Astrocyte (in vitro differentiated cells and primary cell): ENCODE measurements around the gene OXER1.

Source experiments
- EZH2 ChIP-seq: IDR thresholded peaks from 2 replicates; pipeline ENCODE4 v1.6.1; 2012; ENCODE audit warnings: mild to moderate bottlenecking, low read length, inconsistent platforms; ENCODE audit not compliant: insufficient read depth
- TF ChIP-seq, protein P1 (sequence below): IDR thresholded peaks from 2 replicates; pipeline ENCODE4 v1.5.1; 2011; ENCODE audit warnings: low read depth, mild to moderate bottlenecking, inconsistent platforms, low read length, moderate library complexity; ENCODE audit not compliant: insufficient read depth

- TF ChIP-seq, protein P1, sequence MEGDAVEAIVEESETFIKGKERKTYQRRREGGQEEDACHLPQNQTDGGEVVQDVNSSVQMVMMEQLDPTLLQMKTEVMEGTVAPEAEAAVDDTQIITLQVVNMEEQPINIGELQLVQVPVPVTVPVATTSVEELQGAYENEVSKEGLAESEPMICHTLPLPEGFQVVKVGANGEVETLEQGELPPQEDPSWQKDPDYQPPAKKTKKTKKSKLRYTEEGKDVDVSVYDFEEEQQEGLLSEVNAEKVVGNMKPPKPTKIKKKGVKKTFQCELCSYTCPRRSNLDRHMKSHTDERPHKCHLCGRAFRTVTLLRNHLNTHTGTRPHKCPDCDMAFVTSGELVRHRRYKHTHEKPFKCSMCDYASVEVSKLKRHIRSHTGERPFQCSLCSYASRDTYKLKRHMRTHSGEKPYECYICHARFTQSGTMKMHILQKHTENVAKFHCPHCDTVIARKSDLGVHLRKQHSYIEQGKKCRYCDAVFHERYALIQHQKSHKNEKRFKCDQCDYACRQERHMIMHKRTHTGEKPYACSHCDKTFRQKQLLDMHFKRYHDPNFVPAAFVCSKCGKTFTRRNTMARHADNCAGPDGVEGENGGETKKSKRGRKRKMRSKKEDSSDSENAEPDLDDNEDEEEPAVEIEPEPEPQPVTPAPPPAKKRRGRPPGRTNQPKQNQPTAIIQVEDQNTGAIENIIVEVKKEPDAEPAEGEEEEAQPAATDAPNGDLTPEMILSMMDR, result no peak
- no peak for TF ChIP-seq EZH2
Observed at GRCh38 chr2:42802150-42802549, 38.2 kb upstream of the OXER1 start.
